Erythroblast (primary cell): ENCODE results near the gene SSX5.

Experiments
- GATA1 ChIP-seq: IDR thresholded peaks from 2 replicates; pipeline ENCODE4 v1.6.1; 2011; ENCODE audit warnings: low read depth, mild to moderate bottlenecking, control low read depth, low read length, moderate library complexity
- POLR2A ChIP-seq: IDR thresholded peaks from 2 replicates; pipeline ENCODE4 v1.6.1; 2011; ENCODE audit warnings: mild to moderate bottlenecking, low read length

DNA sequence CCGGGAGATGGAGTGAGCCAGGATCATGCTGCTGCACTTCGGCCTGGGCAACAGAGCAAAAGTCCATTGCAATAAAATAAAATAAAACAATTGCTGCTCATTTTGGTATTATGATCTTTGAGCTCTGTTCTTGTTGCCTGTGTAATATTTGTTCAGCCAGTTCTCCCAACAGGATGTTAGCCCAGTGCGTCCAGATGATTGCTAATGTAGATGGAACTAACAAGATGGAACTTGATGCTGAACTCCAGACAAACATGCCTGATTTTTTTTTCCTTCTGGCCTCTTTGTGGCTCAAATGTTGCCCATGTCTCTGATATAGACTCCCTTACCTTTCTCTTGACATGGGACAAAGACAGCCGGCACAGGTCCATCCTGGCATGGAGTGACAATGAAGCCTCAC is 15.8 kb downstream of the SSX5 start:
- TF ChIP-seq POLR2A (no peak), GATA1 (no peak)
